ENCODE results near the gene SLC24A4.

Gene SLC24A4

GRCh38 chr14:92302481-92302880, 20.5 kb upstream of the SLC24A4 start:
- no peak overlapping the region for H3K27ac ChIP-seq
- no peak for TF ChIP-seq CTCF (conservative IDR thresholded peaks at IDR 0.05)

- TF ChIP-seq CTCF (conservative IDR thresholded peaks at IDR 0.05), result no peak
- no peak overlapping the region for H3K27ac ChIP-seq
Measured at GRCh38 chr14:92308716-92309115, 14.2 kb upstream of the SLC24A4 start.

GRCh38 chr14:92309968-92310530, 12.9 kb upstream of the SLC24A4 start:
- no peak overlapping the region for H3K27ac ChIP-seq
- no peak for TF ChIP-seq CTCF (conservative IDR thresholded peaks at IDR 0.05)

- no peak overlapping the region for H3K27ac ChIP-seq
- TF ChIP-seq CTCF (conservative IDR thresholded peaks at IDR 0.05), result no peak
Measured at GRCh38 chr14:92310776-92311375, 12.1 kb upstream of the SLC24A4 start.

- TF ChIP-seq CTCF (conservative IDR thresholded peaks at IDR 0.05), result no peak
- H3K27ac ChIP-seq, result no peak overlapping the region
Measured at GRCh38 chr14:92314182-92314581, 8.8 kb upstream of the SLC24A4 start.

- no peak for TF ChIP-seq CTCF (conservative IDR thresholded peaks at IDR 0.05)
- H3K27ac ChIP-seq, result no peak overlapping the region
Measured at GRCh38 chr14:92315050-92315805, 7.7 kb upstream of the SLC24A4 start.

- H3K27ac ChIP-seq, result no peak overlapping the region
- TF ChIP-seq CTCF (conservative IDR thresholded peaks at IDR 0.05), result no peak
Measured at GRCh38 chr14:92316176-92316575, 6.8 kb upstream of the SLC24A4 start.
